COLO668 (cell line): ENCODE data around the gene PCDHA2.
"Not testable (repeated sequence)": the region's sequence is repeated elsewhere in the genome, so short reads cannot be mapped to it uniquely, and the experiment has no call there.

Experiments
- DNase-seq: peaks from one replicate; lab custom pipeline; 2025; ENCODE audit not compliant: unreplicated experiment; lab: John Stamatoyannopoulos, UW

PCDHA2 gene

DNA sequence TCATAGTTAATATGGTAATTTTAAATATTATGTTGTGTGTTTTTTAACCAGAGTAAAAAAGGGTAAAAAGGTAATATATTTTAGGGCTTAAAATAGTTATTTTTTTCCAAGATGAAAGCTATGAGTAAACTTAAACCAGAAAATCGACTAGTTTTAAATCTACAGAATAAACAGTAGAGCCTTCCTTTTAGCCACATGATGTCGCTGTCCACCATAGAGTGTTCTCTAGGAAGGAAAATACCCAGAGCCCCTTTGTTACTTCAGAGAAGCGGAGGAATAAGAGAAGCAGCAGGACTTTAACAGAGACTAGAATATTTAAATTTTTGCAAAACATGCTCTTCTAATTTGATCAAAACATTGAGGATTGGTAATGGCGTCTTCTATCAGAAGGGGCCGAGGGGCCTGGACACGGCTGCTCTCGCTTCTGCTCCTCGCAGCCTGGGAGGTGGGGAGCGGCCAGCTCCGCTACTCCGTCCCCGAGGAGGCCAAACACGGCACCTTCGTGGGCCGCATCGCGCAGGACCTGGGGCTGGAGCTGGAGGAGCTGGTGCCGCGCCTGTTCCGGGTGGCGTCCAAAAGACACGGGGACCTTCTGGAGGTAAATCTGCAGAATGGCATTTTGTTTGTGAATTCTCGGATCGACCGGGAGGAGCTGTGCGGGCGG, at the start of gene PCDHA2:
Gene PCDHA2 (plus strand): TSS at position 258 of the 664 bp plus-strand sequence.
- no peak for DNase-seq

GRCh38 chr5:140753561-140753960, 41.1 kb upstream of the PCDHA2 start:
- no peak for DNase-seq

DNA sequence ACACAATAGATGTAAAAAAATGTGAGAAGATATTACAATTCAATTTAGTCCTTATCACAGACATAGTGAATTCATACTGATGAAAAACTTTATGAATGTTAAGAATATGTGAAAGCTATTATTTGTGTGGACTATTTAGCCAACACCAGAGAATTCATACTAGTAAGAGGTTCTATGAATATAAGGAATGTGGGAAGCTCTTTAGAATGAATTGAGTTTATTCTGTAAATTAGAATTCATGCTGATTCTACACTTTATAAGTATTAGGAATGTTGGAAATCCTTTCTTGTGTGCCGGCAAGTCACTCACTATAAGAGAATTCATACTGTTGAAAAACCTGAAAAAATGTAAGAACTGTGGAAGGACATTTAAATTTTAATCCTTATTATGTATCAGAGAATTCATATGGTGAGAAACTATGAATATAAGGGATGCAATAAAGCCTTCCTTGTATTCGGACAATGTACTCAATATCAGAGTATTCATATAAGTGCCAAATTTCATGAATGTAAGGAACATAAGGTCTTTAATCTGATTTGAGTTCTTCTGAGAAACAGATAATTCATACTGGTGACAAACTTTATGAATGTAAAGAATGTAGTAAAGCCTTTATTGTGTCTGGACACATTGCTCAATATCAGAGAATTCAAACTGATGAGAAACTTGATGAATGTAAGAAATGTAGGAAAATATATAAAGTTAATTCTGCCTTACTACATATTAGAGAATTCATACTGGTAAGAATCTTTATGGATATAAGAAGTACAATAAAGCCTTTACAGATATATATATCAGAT, 30.3 kb upstream of the PCDHA2 start:
- DNase-seq: no peak

DNA sequence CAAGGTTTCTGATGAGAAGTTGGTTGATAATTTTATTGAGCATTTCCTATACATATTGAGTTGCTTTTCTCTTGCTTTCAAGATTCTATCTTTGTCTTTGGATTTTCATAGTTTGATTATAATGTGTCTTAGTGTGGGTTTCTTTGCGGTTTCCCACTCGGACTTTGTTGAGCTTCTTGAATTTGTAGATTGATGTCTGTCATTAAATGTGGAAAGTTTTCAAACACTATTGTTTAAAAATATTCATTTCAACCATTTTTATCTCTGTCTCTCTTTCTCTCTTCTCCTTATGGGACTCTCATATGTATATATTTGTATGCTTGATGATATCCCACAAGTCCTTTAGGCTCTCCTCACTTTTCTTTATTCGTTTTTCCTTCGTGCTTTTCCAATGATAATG, 27.2 kb upstream of the PCDHA2 start:
- no peak for DNase-seq

- DNase-seq: no peak
These were observed 14.1 kb upstream of the PCDHA2 start for GRCh38 chr5:140780512-140780911.

DNA sequence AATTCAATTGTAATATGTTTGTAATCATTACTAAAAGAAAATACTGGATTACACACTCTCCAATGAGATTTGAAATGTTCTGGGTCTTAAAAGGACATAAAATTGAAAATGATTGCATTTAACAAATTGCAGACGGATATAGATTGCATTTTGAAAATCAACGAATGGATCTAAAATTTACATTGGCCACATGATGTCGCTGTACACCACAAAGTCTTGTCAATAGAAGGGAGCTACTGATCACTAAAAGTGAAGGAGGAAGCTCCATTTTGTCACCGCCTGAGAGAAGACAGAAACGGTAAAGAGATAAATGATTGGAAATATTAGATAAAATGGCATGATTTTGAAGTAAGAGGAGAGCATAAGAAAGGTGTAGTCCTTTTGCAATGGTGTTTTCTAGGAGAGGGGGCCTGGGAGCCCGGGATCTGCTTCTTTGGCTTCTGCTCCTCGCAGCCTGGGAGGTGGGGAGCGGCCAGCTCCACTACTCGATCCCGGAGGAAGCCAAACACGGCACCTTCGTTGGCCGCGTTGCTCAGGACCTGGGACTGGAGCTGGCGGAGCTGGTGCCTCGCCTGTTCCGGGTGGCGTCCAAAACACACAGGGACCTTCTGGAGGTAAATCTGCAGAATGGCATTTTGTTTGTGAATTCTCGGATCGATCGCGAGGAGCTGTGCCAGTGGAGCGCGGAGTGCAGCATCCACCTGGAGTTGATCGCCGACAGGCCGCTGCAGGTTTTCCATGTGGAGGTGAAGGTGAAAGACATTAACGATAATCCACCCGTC, 8.6 kb upstream of the PCDHA2 start, which contains the start of gene PCDHA1:
Gene PCDHA1 (plus strand): TSS at position 236 of the 782 bp plus-strand sequence.
- DNase-seq: no peak

DNA sequence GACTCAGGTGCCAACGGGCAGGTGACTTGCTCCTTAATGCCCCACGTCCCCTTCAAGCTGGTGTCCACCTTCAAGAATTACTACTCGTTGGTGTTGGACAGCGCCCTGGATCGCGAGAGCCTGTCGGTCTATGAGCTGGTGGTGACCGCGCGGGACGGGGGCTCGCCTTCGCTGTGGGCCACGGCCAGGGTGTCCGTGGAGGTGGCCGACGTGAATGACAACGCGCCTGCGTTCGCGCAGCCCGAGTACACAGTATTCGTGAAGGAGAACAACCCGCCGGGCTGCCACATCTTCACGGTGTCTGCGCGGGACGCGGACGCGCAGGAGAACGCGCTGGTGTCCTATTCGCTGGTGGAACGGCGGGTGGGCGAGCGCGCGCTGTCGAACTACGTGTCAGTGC, 7.2 kb upstream of the PCDHA2 start:
- DNase-seq: not testable (repeated sequence)

GRCh38 chr5:140787849-140788504, 6.7 kb upstream of the PCDHA2 start:
- DNase-seq: not testable (repeated sequence)

GRCh38 chr5:140791089-140791488, 3.6 kb upstream of the PCDHA2 start:
- DNase-seq: no peak

DNA sequence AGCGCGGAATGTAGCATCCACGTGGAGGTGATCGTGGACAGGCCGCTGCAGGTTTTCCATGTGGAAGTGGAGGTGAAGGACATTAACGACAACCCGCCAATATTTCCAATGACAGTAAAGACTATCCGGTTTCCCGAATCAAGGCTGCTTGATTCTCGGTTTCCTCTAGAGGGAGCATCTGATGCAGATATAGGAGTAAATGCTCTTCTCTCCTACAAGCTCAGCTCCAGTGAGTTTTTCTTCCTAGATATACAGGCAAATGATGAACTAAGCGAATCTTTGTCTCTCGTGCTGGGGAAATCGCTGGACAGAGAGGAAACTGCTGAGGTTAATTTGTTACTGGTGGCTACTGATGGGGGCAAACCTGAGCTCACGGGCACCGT, 598 bp downstream of the PCDHA2 start:
- DNase-seq: no peak

DNA sequence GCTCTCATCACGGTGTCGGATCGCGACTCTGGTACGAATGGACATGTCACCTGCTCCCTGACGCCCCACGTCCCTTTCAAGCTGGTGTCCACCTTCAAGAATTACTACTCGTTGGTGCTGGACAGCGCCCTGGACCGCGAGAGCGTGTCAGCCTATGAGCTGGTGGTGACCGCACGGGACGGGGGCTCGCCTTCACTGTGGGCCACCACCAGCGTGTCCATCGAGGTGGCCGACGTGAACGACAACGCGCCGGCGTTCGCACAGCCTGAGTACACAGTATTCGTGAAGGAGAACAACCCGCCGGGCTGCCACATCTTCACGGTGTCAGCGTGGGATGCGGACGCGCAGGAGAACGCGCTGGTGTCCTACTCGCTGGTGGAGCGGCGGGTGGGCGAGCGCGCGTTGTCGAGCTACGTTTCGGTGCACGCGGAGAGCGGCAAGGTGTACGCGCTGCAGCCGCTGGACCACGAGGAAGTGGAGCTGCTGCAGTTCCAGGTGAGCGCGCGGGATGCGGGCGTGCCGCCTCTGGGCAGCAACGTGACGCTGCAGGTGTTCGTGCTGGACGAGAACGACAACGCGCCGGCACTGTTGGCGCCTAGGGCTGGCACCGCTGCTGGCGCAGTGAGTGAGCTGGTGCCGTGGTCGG, 1.5 kb downstream of the PCDHA2 start:
- DNase-seq: not testable (repeated sequence)

GRCh38 chr5:140796718-140797095, 2.1 kb downstream of the PCDHA2 start:
- no peak for DNase-seq

GRCh38 chr5:140800816-140801493, 6.3 kb downstream of the PCDHA2 start, which contains the start of gene PCDHA3:
Gene PCDHA3, plus strand, starts transcription at chr5:140801057.
- DNase-seq: peak; percentile 27

DNA sequence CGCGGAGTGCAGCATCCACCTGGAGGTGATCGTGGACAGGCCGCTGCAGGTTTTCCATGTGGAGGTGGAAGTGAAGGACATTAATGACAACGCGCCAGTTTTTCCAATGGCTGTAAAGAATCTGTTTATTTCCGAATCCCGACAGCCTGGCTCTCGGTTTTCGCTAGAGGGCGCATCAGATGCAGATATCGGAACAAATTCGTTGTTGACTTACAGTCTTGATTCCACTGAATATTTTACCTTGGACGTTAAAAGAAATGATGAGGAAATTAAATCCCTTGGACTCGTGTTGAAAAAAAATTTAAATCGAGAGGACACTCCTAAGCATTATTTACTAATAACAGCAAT, 6.8 kb downstream of the PCDHA2 start:
- peak; percentile 20 for DNase-seq

GRCh38 chr5:140802381-140802780, 7.7 kb downstream of the PCDHA2 start:
- DNase-seq: not testable (repeated sequence)

DNA sequence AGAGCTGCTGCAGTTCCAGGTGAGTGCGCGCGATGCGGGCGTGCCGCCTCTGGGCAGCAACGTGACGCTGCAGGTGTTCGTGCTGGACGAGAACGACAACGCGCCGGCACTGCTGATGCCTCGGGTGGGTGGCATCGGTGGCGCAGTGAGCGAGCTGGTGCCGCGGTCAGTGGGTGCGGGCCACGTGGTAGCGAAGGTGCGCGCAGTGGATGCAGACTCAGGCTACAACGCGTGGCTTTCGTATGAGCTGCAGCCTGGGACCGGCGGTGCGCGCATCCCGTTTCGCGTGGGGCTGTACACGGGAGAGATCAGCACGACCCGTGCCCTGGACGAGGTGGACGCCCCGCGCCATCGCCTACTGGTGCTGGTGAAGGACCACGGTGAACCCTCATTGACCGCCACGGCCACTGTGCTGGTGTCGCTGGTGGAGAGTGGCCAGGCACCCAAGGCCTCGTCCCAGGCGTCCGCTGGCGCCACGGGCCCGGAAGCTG, 8.2 kb downstream of the PCDHA2 start:
- no peak for DNase-seq

DNA sequence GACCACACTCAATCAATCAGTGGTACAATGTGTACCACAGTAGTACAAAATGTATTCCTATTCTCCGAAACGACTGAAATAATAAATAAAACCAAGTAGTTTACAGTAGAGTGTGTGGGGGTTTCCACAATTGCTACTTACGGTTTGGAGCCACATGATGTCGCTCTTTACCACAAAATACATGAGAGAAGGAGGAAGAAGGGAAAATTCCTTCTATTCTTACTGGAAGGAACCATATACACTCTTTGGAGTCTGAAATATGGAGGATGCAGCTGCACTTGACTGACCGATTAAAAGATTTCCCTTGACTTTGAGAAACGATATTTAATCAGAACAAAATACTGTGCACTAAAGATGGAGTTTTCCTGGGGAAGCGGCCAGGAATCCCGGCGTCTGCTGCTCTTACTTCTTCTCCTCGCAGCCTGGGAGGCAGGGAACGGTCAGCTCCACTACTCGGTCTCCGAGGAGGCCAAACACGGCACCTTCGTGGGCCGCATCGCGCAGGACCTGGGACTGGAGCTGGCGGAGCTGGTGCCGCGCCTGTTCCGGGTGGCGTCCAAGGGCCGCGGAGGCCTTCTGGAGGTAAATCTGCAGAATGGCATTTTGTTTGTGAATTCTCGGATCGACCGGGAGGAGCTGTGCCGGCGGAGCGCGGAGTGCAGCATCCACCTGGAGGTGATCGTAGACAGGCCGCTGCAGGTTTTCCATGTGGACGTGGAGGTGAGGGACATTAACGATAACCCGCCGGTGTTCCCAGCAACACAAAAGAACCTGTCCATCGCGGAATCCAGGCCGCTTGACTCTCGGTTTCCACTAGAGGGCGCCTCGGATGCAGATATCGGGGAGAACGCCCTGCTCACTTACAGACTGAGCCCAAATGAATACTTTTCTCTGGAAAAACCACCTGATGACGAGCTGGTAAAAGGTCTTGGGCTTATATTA, 12.5 kb downstream of the PCDHA2 start, which contains the start of gene PCDHA4:
Gene PCDHA4 (plus strand): TSS at position 235 of the 942 bp plus-strand sequence.
- peak; percentile 73 for DNase-seq

- not testable (repeated sequence) for DNase-seq
These were observed 13.7 kb downstream of the PCDHA2 start for GRCh38 chr5:140808241-140808888.
